GM23338 (cell line): ENCODE measurements around the gene CAMSAP1. TPM values are rescaled to one million over a fixed set of nuclear protein-coding genes. Genes with fewer than 3 reads are reported as not detected.

Source experiments
- ATAC-seq: fragments of 200-7000 bp; cut with Tn5 transposase; 3 replicates; pipeline ENCODE4 v1.9.1; 2020
- DNase-seq: peaks from one replicate; pipeline ENCODE4 v3.0.0-alpha.2; 2015; ENCODE audit warnings: low spot score
- H2AFZ ChIP-seq: fragments of 200-600 bp; sonication (generic); 2 replicates; pipeline ENCODE4 v1.8.0; 2016; ENCODE audit warnings: antibody characterized with exemption, mild to moderate bottlenecking, moderate library complexity
- H3F3A ChIP-seq: fragments of 200-600 bp; sonication (generic); replicated peaks from 2 replicates; pipeline ENCODE4 v1.8.0; 2017; ENCODE audit warnings: antibody characterized with exemption, mixed run types, low read depth
- H3K27ac ChIP-seq: fragments of 200-600 bp; sonication (generic); 2 replicates; pipeline ENCODE4 v1.6.1; 2016; ENCODE audit warnings: low read depth
- H3K27me3 ChIP-seq: fragments of 200-600 bp; sonication (generic); 2 replicates; pipeline ENCODE4 v1.8.0; 2016; ENCODE audit warnings: mild to moderate bottlenecking, mixed run types, moderate library complexity; ENCODE audit not compliant: insufficient read depth
- H3K36me3 ChIP-seq: fragments of 200-600 bp; sonication (generic); 2 replicates; pipeline ENCODE4 v1.8.0; 2016; ENCODE audit warnings: mild to moderate bottlenecking; ENCODE audit not compliant: insufficient read depth
- H3K4me1 ChIP-seq: fragments of 200-600 bp; sonication (generic); 2 replicates; pipeline ENCODE4 v1.8.0; 2016; ENCODE audit warnings: mild to moderate bottlenecking, moderate library complexity; ENCODE audit not compliant: insufficient read depth
- H3K4me2 ChIP-seq: fragments of 200-600 bp; sonication (generic); 2 replicates; pipeline ENCODE4 v1.7.1; 2017; ENCODE audit warnings: mixed run types
- H3K4me3 ChIP-seq: fragments of 200-600 bp; sonication (generic); 2 replicates; pipeline ENCODE4 v1.6.1; 2016; ENCODE audit warnings: mixed run types
- H3K79me2 ChIP-seq: fragments of 200-600 bp; sonication (generic); replicated peaks from 2 replicates; pipeline ENCODE4 v1.8.0; 2017; ENCODE audit warnings: mild to moderate bottlenecking; ENCODE audit not compliant: insufficient read depth
- H3K9me2 ChIP-seq: fragments of 200-600 bp; sonication (generic); 2 replicates; pipeline ENCODE4 v1.8.0; 2017; ENCODE audit not compliant: insufficient read depth
- H4K20me1 ChIP-seq: fragments of 200-600 bp; sonication (generic); replicated peaks from 2 replicates; pipeline ENCODE4 v1.8.0; 2017; ENCODE audit warnings: mild to moderate bottlenecking; ENCODE audit not compliant: insufficient read depth
- H3K27ac Mint-ChIP-seq: 2 replicates; pipeline ENCODE4 v1.8.0; 2020; ENCODE audit warnings: inconsistent platforms, mild to moderate bottlenecking, moderate library complexity, mixed read lengths
- H3K27me3 Mint-ChIP-seq: 3 replicates; pipeline ENCODE4 v1.8.0; 2022; ENCODE audit warnings: low read depth, mild to moderate bottlenecking, moderate library complexity, mixed read lengths, inconsistent platforms; ENCODE audit not compliant: insufficient read depth, poor library complexity
- H3K36me3 Mint-ChIP-seq: 3 replicates; pipeline ENCODE4 v1.8.0; 2021; ENCODE audit warnings: low read depth, mild to moderate bottlenecking, inconsistent platforms, moderate library complexity, mixed read lengths
- H3K4me1 Mint-ChIP-seq: 3 replicates; pipeline ENCODE4 v1.8.0; 2020; ENCODE audit warnings: mild to moderate bottlenecking, inconsistent platforms, mixed read lengths
- H3K4me3 Mint-ChIP-seq: 3 replicates; pipeline ENCODE4 v1.8.0; 2021; ENCODE audit warnings: moderate library complexity, mild to moderate bottlenecking, inconsistent platforms, mixed read lengths
- H3K9me3 Mint-ChIP-seq: 3 replicates; pipeline ENCODE4 v1.8.0; 2020; ENCODE audit warnings: moderate library complexity, mild to moderate bottlenecking, inconsistent platforms, mixed read lengths
- CREB1 ChIP-seq: fragments of 250-450 bp; sonication (Bioruptor Pico); IDR thresholded peaks from 2 replicates; pipeline ENCODE4 v1.5.0; 2020; ENCODE audit warnings: low read depth, mild to moderate bottlenecking, moderate library complexity
- CTCF ChIP-seq, 2 experiments: fragments of 200-600 bp in 1 of 2; sonication (generic) in 1 of 2; conservative IDR thresholded peaks; 2 replicates each; pipeline versions ENCODE4 v1.5.1 to v1.6.1; 2016 to 2017; ENCODE audit warnings: antibody characterized with exemption in 2 of 2, low read depth in 2 of 2, mild to moderate bottlenecking in 2 of 2, moderate library complexity in 1 of 2
- ETS1 ChIP-seq: IDR thresholded peaks from 2 replicates; pipeline ENCODE4 v1.6.1; 2016; ENCODE audit warnings: antibody characterized with exemption
- EZH2 ChIP-seq: fragments of 200-600 bp; sonication (generic); IDR thresholded peaks from one replicate; pipeline ENCODE4 v1.8.0; 2017; ENCODE audit warnings: antibody characterized with exemption, mild to moderate bottlenecking, low read depth; ENCODE audit not compliant: unreplicated experiment
- EZH2phosphoT487 ChIP-seq: fragments of 200-600 bp; sonication (generic); IDR thresholded peaks from one replicate; pipeline ENCODE4 v1.8.1; 2018; ENCODE audit warnings: antibody characterized with exemption; ENCODE audit not compliant: unreplicated experiment
- JUNB ChIP-seq: IDR thresholded peaks from one replicate; pipeline ENCODE4 v1.6.1; 2016; ENCODE audit warnings: antibody characterized with exemption; ENCODE audit not compliant: unreplicated experiment
- NANOG ChIP-seq: IDR thresholded peaks from 2 replicates; pipeline ENCODE4 v1.6.1; 2016; ENCODE audit warnings: antibody characterized with exemption, borderline replicate concordance
- POLR2AphosphoS5 ChIP-seq: IDR thresholded peaks from 2 replicates; pipeline ENCODE4 v1.6.1; 2016; ENCODE audit warnings: antibody characterized with exemption, low read depth
- REST ChIP-seq: IDR thresholded peaks from one replicate; pipeline ENCODE4 v1.6.1; 2018; ENCODE audit warnings: antibody characterized with exemption; ENCODE audit not compliant: unreplicated experiment
- STAT1 ChIP-seq: IDR thresholded peaks from one replicate; pipeline ENCODE4 v1.6.1; 2016; ENCODE audit warnings: antibody characterized with exemption; ENCODE audit not compliant: unreplicated experiment
- ZNF114 ChIP-seq: fragments of 250-450 bp; sonication (Bioruptor Pico); IDR thresholded peaks from 2 replicates; pipeline ENCODE4 v1.5.0; 2020; ENCODE audit warnings: mild to moderate bottlenecking, moderate library complexity
- ZNF331 ChIP-seq: fragments of 250-450 bp; sonication (Bioruptor Pico); IDR thresholded peaks from 2 replicates; pipeline ENCODE4 v1.5.0; 2020; ENCODE audit warnings: low read depth, mild to moderate bottlenecking, moderate library complexity
- ZNF462 ChIP-seq: fragments of 250-450 bp; sonication (Bioruptor Pico); IDR thresholded peaks from 2 replicates; pipeline ENCODE4 v1.5.0; 2020; ENCODE audit warnings: mild to moderate bottlenecking, moderate library complexity
- polyA plus RNA-seq: library from polyadenylated mRNA; unstranded; fragments of >200 nt; fragmentation: Nextera tagmentation; extraction: Ambion mirVana; gene quantifications from 2 replicates; pipeline ENCODE4 v1.2.1, GENCODE V29; 2016
- total RNA-seq: library from RNA; depleted of rRNA; stranded (reverse); fragments of >200 nt; shearing (Covaris generic); gene quantifications from 2 replicates; pipeline ENCODE4 v1.2.3, GENCODE V29; 2014

CAMSAP1 gene
- total and polyA plus RNA-seq, 2 experiments from 2014 or later = 6.9 to 75.4 TPM

GRCh38 chr9:135762921-135763320 lies 144.4 kb downstream of the CAMSAP1 start:
- Mint-ChIP-seq H3K36me3 (peaks cover 5% of the 10 kb centered on the region; the same call in 1 of the 3 replicates), H3K4me3 (no peak overlapping the region), H3K27ac (no peak overlapping the region), H3K4me1 (no peaks in the 10 kb centered on the region; the same call in 2 of the 3 replicates), H3K9me3 (peaks cover 16% of the 10 kb centered on the region), H3K27me3 (peaks cover 10% of the 10 kb centered on the region)
- DNase-seq (no peak), ATAC-seq (no peak)
- H3K79me2 ChIP-seq = no peaks in the 10 kb centered on the region
- H3K27me3 ChIP-seq = no peaks in the 10 kb centered on the region
- no peaks in the 10 kb centered on the region for H3F3A ChIP-seq
- no peaks in the 10 kb centered on the region for H3K4me1 ChIP-seq
- TF ChIP-seq CREB1 (CRISPR knock-in tag) (no peak), ZNF462 (CRISPR knock-in tag) (no peak), ETS1 (no peak), ZNF114 (CRISPR knock-in tag) (no peak), REST (no peak), EZH2 (no peak), NANOG (no peak), STAT1 (no peak), JUNB (no peak), EZH2phosphoT487 (no peak), CTCF (conservative IDR thresholded peaks at IDR 0.05; ENCODE audit: low read depth in 2 of 2) (no peak), POLR2AphosphoS5 (no peak), ZNF331 (no peak)
- no peak overlapping the region for H3K4me2 ChIP-seq
- H2AFZ ChIP-seq = no peak overlapping the region
- H3K36me3 ChIP-seq = no peaks in the 10 kb centered on the region
- H3K4me3 ChIP-seq = no peak overlapping the region
- no peaks in the 10 kb centered on the region for H4K20me1 ChIP-seq
- H3K27ac ChIP-seq = no peak overlapping the region
- H3K9me2 ChIP-seq = no peaks in the 10 kb centered on the region
